DND-41 (cell line): Measurements from ENCODE around the gene RFX1.
"Not testable (repeated sequence)": the region's sequence is repeated elsewhere in the genome, so short reads cannot be mapped to it uniquely, and the experiment has no call there.

ENCODE experiments used
- ATAC-seq: fragments of 200-7000 bp; cut with Tn5 transposase; 3 replicates; pipeline ENCODE4 v1.9.1; 2021; ENCODE audit warnings: low read depth; ENCODE audit not compliant: insufficient read depth
- DNase-seq: peaks from one replicate; pipeline ENCODE4 v3.0.0-alpha.2; 2020
- H2AFZ ChIP-seq: 2 replicates; pipeline ENCODE4 v1.6.0; 2012; ENCODE audit warnings: low read depth, low read length
- H3K27ac ChIP-seq: 2 replicates; pipeline ENCODE4 v1.5.1; 2012; ENCODE audit warnings: low read length, inconsistent platforms
- H3K27me3 ChIP-seq: fragments of 200-600 bp; sonication (generic); 2 replicates; pipeline ENCODE4 v1.6.0; 2012; ENCODE audit warnings: low read length, mild to moderate bottlenecking, inconsistent platforms; ENCODE audit not compliant: insufficient read depth, poor library complexity
- H3K36me3 ChIP-seq: 2 replicates; pipeline ENCODE4 v1.5.1; 2012; ENCODE audit warnings: low read length, inconsistent platforms; ENCODE audit not compliant: insufficient read depth
- H3K4me1 ChIP-seq: 2 replicates; pipeline ENCODE4 v1.5.1; 2012; ENCODE audit warnings: mild to moderate bottlenecking, low read length; ENCODE audit not compliant: insufficient read depth
- H3K4me2 ChIP-seq: 2 replicates; pipeline ENCODE4 v1.6.0; 2012; ENCODE audit warnings: mild to moderate bottlenecking, moderate library complexity, low read length, inconsistent platforms; ENCODE audit not compliant: insufficient read depth
- H3K4me3 ChIP-seq, 2 experiments: fragments of 200-600 bp in 1 of 2; shearing (Covaris generic) in 1 of 2; 2 replicates each; pipeline ENCODE4 v1.5.1; 2012 to 2016; ENCODE audit warnings: inconsistent platforms in 2 of 2, low read length in 2 of 2, mild to moderate bottlenecking in 2 of 2, low read depth in 1 of 2, moderate library complexity in 1 of 2
- H3K79me2 ChIP-seq: 2 replicates; pipeline ENCODE4 v1.6.0; 2012; ENCODE audit warnings: low read length, inconsistent platforms; ENCODE audit not compliant: insufficient read depth
- H3K9ac ChIP-seq: 2 replicates; pipeline ENCODE4 v1.6.0; 2012; ENCODE audit warnings: low read depth, mild to moderate bottlenecking, inconsistent platforms, low read length, moderate library complexity
- H3K9me3 ChIP-seq: 2 replicates; pipeline ENCODE4 v1.5.1; 2012; ENCODE audit warnings: low read length, moderate library complexity, mild to moderate bottlenecking, inconsistent platforms; ENCODE audit not compliant: insufficient read depth, severe bottlenecking
- H4K20me1 ChIP-seq: 2 replicates; pipeline ENCODE4 v1.6.0; 2012; ENCODE audit warnings: low read length; ENCODE audit not compliant: insufficient read depth
- EZH2 ChIP-seq: IDR thresholded peaks from 3 replicates; pipeline ENCODE4 v1.6.1; 2012; ENCODE audit warnings: borderline replicate concordance, low read depth, mild to moderate bottlenecking, moderate library complexity, low read length, inconsistent platforms; ENCODE audit not compliant: severe bottlenecking
- TF ChIP-seq, protein P1 (sequence below): IDR thresholded peaks from 2 replicates; pipeline ENCODE4 v1.5.1; 2012; ENCODE audit warnings: borderline replicate concordance, low read length, moderate library complexity, mild to moderate bottlenecking; ENCODE audit not compliant: poor library complexity, severe bottlenecking; ENCODE audit errors: extremely low read depth

RFX1 gene

GRCh38 chr19:13923194-13923987, 82.7 kb downstream of the RFX1 start:
- Histone ChIP-seq H3K4me3 (no peak overlapping the region), H4K20me1 (no peaks in the 10 kb centered on the region), H3K9me3 (peaks cover 4% of the 10 kb centered on the region), H3K27me3 (no peaks in the 10 kb centered on the region), H3K4me1 (no peaks in the 10 kb centered on the region), H3K4me2 (no peak overlapping the region), H3K27ac (no peak overlapping the region), H2AFZ (no peak overlapping the region), H3K36me3 (peaks cover 82% of the 10 kb centered on the region), H3K79me2 (no peaks in the 10 kb centered on the region), H3K9ac (no peak overlapping the region)
- ATAC-seq: no peak
- no peak for DNase-seq
- TF ChIP-seq, protein P1, sequence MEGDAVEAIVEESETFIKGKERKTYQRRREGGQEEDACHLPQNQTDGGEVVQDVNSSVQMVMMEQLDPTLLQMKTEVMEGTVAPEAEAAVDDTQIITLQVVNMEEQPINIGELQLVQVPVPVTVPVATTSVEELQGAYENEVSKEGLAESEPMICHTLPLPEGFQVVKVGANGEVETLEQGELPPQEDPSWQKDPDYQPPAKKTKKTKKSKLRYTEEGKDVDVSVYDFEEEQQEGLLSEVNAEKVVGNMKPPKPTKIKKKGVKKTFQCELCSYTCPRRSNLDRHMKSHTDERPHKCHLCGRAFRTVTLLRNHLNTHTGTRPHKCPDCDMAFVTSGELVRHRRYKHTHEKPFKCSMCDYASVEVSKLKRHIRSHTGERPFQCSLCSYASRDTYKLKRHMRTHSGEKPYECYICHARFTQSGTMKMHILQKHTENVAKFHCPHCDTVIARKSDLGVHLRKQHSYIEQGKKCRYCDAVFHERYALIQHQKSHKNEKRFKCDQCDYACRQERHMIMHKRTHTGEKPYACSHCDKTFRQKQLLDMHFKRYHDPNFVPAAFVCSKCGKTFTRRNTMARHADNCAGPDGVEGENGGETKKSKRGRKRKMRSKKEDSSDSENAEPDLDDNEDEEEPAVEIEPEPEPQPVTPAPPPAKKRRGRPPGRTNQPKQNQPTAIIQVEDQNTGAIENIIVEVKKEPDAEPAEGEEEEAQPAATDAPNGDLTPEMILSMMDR: no peak
- no peak for TF ChIP-seq EZH2

DNA sequence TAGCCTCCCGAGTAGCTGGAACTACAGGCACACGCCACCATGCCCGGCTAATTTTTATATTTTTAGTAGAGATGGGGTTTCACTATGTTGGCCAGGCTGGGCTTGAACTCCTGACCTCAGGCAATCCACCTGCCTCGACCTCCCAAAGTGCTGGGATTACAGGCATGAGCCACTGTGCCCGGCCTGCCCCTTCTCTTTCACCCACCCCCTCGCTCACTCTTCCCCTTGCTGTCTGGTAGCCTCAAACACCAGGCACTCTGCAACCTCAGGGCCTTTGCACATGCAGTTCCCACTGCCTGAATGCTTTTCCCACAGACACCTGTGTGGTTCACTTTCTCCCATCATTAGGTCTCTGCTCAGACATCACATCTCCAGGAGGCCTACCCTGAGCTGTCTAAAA, 84.0 kb downstream of the RFX1 start:
- ATAC-seq, H3K9me3 ChIP-seq, H3K4me3 ChIP-seq, H2AFZ ChIP-seq, H3K79me2 ChIP-seq, H3K27me3 ChIP-seq, H3K9ac ChIP-seq, H3K27ac ChIP-seq, H3K4me1 ChIP-seq, H4K20me1 ChIP-seq, DNase-seq, H3K4me2 ChIP-seq: not testable (repeated sequence)
- peaks cover 78% of the 10 kb centered on the region for H3K36me3 ChIP-seq

GRCh38 chr19:13920940-13921747, 85.0 kb downstream of the RFX1 start:
- peaks cover 4% of the 10 kb centered on the region for H3K9me3 ChIP-seq
- TF ChIP-seq, protein P1: no peak
- TF ChIP-seq EZH2: no peak
- H2AFZ ChIP-seq: 0 out of 2 replicates have a peak overlapping the region, but pooled peaks have one; percentile 46
- no peaks in the 10 kb centered on the region for H3K4me1 ChIP-seq
- DNase-seq: peak; percentile 47
- no peaks in the 10 kb centered on the region for H3K27me3 ChIP-seq
- no peak overlapping the region for H3K9ac ChIP-seq
- H3K36me3 ChIP-seq: peaks cover 69% of the 10 kb centered on the region
- H3K27ac ChIP-seq: 0 out of 2 replicates have a peak overlapping the region, but pooled peaks have one; percentile 12
- H3K79me2 ChIP-seq: no peaks in the 10 kb centered on the region
- peak; percentile 88 for ATAC-seq
- no peaks in the 10 kb centered on the region for H4K20me1 ChIP-seq
- no peak overlapping the region for H3K4me2 ChIP-seq
- H3K4me3 ChIP-seq: no peak overlapping the region

DNA sequence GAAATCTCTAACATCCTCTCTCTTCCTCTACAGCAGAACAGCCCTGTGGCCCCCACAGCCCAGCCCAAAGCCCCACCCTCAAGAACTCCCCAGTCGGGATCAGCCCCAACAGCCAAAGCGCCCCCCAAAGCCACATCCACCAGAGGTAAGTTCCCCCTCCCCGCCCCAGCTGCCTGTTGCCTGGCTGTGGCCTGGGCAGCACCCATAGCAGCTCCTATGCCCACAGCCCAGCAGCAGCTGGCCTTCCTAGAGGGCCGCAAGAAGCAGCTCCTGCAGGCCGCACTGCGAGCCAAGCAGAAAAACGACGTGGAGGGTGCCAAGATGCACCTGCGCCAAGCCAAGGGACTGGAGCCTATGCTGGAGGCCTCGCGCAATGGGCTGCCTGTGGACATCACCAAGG, 85.6 kb downstream of the RFX1 start:
- Histone ChIP-seq H3K4me1 (no peaks in the 10 kb centered on the region), H3K4me3 (no peak overlapping the region), H2AFZ (no peak overlapping the region), H3K27ac (no peak overlapping the region), H4K20me1 (no peaks in the 10 kb centered on the region), H3K9me3 (peaks cover 4% of the 10 kb centered on the region), H3K9ac (no peak overlapping the region), H3K4me2 (no peak overlapping the region), H3K79me2 (no peaks in the 10 kb centered on the region), H3K27me3 (no peaks in the 10 kb centered on the region), H3K36me3 (peaks cover 73% of the 10 kb centered on the region)
- DNase-seq (no peak), ATAC-seq (no peak)
- TF ChIP-seq, protein P1: no peak
- TF ChIP-seq EZH2: no peak
